HUES64 (cell line): ENCODE data around the gene CBFA2T3.

Experiments
- H3K27ac ChIP-seq: 2 replicates; pipeline ENCODE4 v1.7.0; 2013; ENCODE audit warnings: low read depth, low read length, inconsistent platforms
- H3K27me3 ChIP-seq: 2 replicates; pipeline ENCODE4 v1.6.1; 2013; ENCODE audit warnings: mild to moderate bottlenecking, low read length; ENCODE audit not compliant: insufficient read depth
- H3K36me3 ChIP-seq: 2 replicates; pipeline ENCODE4 v1.6.1; 2013; ENCODE audit warnings: mild to moderate bottlenecking, low read length; ENCODE audit not compliant: insufficient read depth
- H3K4me1 ChIP-seq: 2 replicates; pipeline ENCODE4 v1.6.1; 2013; ENCODE audit warnings: mild to moderate bottlenecking, low read length, moderate library complexity; ENCODE audit not compliant: insufficient read depth
- H3K4me3 ChIP-seq: 2 replicates; pipeline ENCODE4 v1.5.1; 2013; ENCODE audit warnings: mild to moderate bottlenecking, low read length, moderate library complexity
- H3K9ac ChIP-seq: 2 replicates; pipeline ENCODE4 v1.6.1; 2013; ENCODE audit warnings: mild to moderate bottlenecking, low read depth, low read length
- H3K9me3 ChIP-seq: 2 replicates; pipeline ENCODE4 v1.6.1; 2013; ENCODE audit warnings: low read depth, low read length; ENCODE audit not compliant: insufficient read depth
- WGBS: fragments of 150-250, 120-280 bp; methylation state at CpG from one replicate; pipeline ENCODE4 v1.1.7; 2013; ENCODE audit warnings: missing lambda C conversion rate; 5-methylcytosine and 5-hydroxymethylcytosine counted together

CBFA2T3 gene

DNA sequence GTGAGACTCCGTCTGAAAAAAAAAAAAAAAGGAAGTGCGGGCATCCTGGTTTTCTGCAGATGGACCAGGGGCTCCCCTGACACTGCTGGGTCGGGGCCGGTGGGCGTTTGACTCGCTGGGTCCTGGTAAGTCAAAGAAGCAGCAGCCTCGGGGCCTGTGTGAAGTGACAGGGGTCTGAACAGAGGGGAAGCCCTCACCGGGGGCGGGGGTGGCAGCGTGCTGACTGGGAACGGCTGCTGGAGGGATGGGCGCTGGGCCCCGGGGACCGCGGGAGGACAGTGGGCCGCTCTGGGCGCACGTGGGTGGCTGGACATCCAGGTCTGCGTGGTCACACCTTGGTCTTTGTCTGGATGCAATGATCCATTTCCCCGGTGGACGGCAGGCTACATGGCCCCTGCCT lies 128.4 kb downstream of the CBFA2T3 start:
- Histone ChIP-seq H3K27ac (no peak overlapping the region), H3K27me3 (no peaks in the 10 kb centered on the region), H3K4me3 (no peak overlapping the region), H3K36me3 (peaks cover 3% of the 10 kb centered on the region; the same call in 1 of the 2 replicates), H3K4me1 (no peaks in the 10 kb centered on the region), H3K9me3 (no peaks in the 10 kb centered on the region), H3K9ac (no peak overlapping the region)
- 92% methylated on average over 21 of the region's 21 CpGs for WGBS

DNA sequence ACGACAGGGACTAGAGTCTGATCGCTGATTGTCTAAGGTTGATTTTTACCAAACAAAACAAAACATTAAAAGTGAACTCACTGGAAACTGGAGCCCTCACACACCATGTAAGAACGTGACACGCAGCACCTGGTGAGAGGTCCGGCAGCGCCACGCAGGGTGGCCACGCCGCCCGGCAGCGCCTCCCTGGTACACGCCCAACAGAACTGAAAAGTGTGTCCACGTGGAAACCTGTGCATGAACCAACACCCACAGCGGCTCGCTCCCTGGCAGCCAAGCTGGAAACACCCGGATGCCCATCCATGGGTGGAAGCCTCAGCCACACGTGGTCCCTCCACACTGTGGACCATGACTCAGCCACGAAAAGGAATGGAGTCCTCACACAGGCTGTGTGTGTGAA lies 129.4 kb downstream of the CBFA2T3 start:
- Histone ChIP-seq H3K27me3 (no peaks in the 10 kb centered on the region), H3K27ac (no peak overlapping the region)
- WGBS, result 93% methylated on average over 18 of the region's 18 CpGs

DNA sequence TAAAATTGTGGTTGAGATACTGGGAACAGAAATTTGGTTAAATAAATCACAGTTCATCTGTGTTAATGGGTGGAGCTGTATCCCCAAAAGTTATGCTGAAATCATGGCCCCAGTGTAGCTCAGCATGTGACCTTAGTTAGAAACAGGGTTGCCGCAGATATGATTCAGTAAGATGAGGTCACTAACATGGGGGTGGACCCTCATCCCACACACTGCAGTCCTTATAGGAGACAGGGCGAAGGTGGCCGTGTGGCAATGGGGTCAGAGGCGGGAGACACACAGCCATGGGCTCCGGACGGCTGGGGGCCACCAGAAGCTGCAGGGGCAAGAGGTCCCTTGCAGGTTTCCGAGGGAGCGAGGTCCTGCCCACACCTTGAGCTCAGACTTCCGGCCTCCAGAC lies 130.9 kb downstream of the CBFA2T3 start:
- Histone ChIP-seq H3K4me3 (no peak overlapping the region), H3K27me3 (no peaks in the 10 kb centered on the region), H3K36me3 (peaks cover 3% of the 10 kb centered on the region; the same call in 1 of the 2 replicates), H3K4me1 (no peaks in the 10 kb centered on the region), H3K9me3 (no peaks in the 10 kb centered on the region), H3K27ac (no peak overlapping the region), H3K9ac (no peak overlapping the region)
- 96% methylated on average over 9 of the region's 9 CpGs for WGBS

More for the DNA sequence above, 129.4 kb downstream of the CBFA2T3 start:
- Histone ChIP-seq H3K36me3 (peaks cover 3% of the 10 kb centered on the region; the same call in 1 of the 2 replicates), H3K9ac (no peak overlapping the region), H3K4me3 (no peak overlapping the region), H3K9me3 (no peaks in the 10 kb centered on the region), H3K4me1 (no peaks in the 10 kb centered on the region)

DNA sequence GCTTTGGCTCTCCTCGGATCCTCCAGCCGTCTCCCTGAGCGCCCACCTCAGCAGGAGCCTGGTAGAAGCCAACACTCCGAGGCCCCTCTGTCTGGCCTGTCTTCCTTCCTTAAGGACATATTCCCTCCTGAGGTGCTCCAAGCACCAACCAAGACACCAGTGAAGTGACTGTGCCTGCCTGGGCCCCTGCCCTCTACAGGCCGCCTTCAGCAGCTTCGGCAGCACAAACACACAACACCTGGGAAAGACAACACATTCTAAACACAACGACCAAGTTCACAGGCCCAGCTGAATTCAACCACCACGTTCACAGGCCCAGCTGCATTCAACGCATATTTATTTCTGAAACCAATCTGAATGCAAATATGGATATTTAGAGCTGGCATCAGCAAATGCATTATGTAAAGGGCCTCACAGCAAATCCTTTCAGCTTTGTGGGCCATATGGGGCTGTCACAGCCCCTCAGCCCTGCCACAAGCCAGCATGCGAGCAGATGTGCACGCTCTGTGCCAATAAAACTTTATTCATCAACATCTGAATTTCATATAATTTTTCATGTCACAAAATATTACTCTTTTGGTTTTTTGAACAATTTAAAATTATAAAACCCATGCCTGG lies 132.5 kb downstream of the CBFA2T3 start:
- WGBS, result 82% methylated on average over 11 of the region's 11 CpGs
- Histone ChIP-seq H3K27ac (no peak overlapping the region), H3K4me3 (no peak overlapping the region), H3K27me3 (no peaks in the 10 kb centered on the region), H3K9me3 (no peaks in the 10 kb centered on the region), H3K4me1 (no peaks in the 10 kb centered on the region), H3K36me3 (peaks cover 10% of the 10 kb centered on the region), H3K9ac (no peak overlapping the region)

DNA sequence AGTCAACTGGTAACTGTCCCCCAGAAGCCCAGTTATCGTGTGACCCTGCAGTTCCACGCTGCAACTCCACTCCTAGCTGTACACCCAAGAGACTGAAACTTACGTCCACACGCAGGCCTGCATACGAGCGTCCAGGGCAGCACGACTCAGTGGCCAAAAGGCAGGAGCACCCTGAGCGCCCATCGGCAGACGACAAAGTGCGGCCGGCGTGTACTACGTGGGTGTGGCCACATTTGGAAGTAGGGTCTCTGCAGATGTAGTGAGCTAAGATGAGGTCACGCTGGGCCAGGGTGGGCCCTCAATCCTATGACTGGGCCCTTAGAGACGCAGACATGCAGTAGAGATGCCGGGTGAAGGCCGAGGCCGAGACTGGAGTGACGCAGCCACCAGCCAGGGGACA lies 133.8 kb downstream of the CBFA2T3 start:
- H3K4me3 ChIP-seq, result no peak overlapping the region
- no peaks in the 10 kb centered on the region for H3K9me3 ChIP-seq
- H3K9ac ChIP-seq, result no peak overlapping the region
- H3K27ac ChIP-seq, result no peak overlapping the region
- no peaks in the 10 kb centered on the region for H3K27me3 ChIP-seq
- H3K4me1 ChIP-seq, result no peaks in the 10 kb centered on the region
- H3K36me3 ChIP-seq, result peaks cover 13% of the 10 kb centered on the region
- WGBS, result 91% methylated on average over 20 of the region's 20 CpGs

DNA sequence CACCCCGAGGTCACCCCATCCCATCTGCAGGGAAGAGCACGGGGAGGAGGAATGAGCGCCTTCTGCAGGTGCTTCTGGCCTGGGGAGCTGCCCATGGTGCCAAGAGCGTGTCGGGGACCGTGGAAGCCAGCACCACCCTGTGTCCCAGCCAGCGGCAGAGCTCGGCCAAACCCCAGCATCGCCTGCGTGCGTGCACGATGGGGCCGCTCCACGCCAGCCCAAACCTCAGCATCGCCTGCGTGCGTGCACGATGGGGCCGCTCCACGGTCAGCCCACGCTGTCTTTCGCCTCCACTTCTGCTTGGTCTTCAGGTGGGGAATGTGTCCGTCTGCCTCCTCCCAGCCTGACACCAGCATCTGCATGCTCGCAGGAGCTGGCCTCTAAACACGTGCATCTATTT lies 134.2 kb downstream of the CBFA2T3 start:
- Histone ChIP-seq H3K36me3 (peaks cover 13% of the 10 kb centered on the region), H3K27me3 (no peaks in the 10 kb centered on the region), H3K27ac (no peak overlapping the region), H3K4me3 (no peak overlapping the region), H3K4me1 (no peaks in the 10 kb centered on the region), H3K9ac (no peak overlapping the region), H3K9me3 (no peaks in the 10 kb centered on the region)
- 94% methylated on average over 25 of the region's 25 CpGs for WGBS

DNA sequence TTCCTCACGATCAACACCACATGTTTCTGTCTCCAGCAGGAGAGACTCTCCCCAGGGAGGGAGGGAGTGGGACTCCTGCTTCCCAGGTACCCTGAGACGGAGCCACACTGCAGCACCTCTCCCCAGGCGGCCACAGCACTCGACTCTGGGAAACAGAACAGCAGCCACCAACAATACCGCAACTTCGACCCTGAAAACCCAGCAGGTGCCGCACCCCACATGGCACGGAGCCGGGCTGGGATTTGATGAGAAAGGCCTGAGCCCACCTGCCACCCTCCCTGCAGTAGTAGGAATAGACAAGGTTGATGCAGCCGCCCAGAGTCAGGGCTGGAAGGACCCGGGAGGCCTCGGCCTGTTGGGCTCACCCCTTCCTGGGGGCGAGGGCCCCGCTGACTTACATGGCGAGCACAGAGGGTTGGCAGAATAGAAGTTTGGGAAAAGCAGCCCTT lies 134.7 kb downstream of the CBFA2T3 start:
- peaks cover 13% of the 10 kb centered on the region for H3K36me3 ChIP-seq

DNA sequence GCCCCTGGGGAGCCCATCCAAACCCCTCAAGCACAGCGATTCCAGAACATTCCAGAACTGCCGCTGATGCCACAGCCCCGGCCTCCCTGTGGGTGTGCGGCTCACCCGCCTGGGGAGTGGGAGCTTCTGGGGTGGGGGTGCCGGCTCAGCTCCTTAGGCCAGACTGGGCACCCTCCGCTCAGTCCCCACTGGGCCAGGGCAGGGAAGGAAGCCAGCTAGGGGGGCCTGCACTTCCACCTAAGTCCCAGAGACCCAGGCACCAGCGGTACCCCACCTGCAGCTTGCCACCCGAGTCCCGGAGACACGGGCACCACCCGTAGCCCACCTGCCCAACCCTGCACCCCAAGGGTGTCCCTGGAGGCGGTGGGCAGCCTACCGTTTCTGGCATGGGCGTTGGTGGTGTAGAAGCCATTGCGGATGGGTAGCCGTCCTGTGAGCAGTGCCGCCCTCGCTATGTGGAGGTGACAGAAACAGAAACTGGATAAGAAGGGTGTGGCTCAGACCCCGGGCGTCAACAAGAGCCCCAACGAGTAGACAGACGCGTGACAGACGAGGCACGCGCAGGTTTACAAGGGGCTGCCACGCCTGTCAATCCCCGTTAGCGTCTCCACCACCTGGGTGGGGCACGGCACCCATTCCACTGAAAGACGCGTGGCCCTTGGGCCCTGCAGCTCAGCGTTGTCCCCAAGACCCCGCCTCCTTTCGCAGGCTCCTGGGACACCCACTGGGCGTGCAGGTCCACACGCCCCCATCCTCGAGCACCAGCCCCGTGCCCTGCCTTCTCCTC lies 135.3 kb downstream of the CBFA2T3 start:
- no peaks in the 10 kb centered on the region for H3K27me3 ChIP-seq
- H3K27ac ChIP-seq, result no peak overlapping the region
- H3K9me3 ChIP-seq, result no peaks in the 10 kb centered on the region
- peaks cover 13% of the 10 kb centered on the region for H3K36me3 ChIP-seq
- no peaks in the 10 kb centered on the region for H3K4me1 ChIP-seq
- no peak overlapping the region for H3K4me3 ChIP-seq
- 95% methylated on average over 40 of the region's 40 CpGs for WGBS
- no peak overlapping the region for H3K9ac ChIP-seq

More for the DNA sequence above, 134.7 kb downstream of the CBFA2T3 start:
- no peaks in the 10 kb centered on the region for H3K9me3 ChIP-seq
- no peak overlapping the region for H3K4me3 ChIP-seq
- 91% methylated on average over 15 of the region's 15 CpGs for WGBS
- H3K27me3 ChIP-seq, result no peaks in the 10 kb centered on the region
- no peaks in the 10 kb centered on the region for H3K4me1 ChIP-seq
- no peak overlapping the region for H3K9ac ChIP-seq
- no peak overlapping the region for H3K27ac ChIP-seq

DNA sequence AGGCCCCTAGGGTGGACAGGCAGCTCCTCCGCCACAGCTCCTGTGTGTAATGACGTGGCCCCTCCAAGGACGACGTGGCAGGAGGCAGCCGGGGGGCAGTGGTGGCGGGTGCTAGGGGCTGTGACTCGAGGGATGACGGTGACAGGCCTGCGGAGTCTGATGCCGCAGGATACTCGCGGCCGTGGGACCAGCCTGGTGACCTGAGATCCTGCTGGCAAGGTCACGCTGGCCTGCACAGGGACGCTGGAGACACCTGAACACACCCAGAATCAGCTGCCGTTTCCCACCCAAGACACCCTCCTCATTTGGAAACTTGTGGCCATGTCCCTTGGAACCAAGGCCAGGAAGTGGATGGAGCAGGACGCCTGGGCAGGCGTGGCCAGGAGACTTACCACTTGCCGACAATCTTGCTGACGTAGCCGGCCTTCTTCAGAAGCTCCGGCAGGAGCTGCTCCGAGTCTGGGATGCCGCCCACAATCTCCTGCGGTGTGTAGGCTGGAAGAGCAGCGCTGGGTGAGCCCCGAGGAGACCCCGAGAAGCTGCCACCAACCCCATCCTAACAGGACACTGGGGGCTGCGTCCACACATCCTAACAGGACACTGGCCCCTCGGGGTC lies 136.3 kb downstream of the CBFA2T3 start:
- Histone ChIP-seq H3K4me3 (no peak overlapping the region), H3K36me3 (peaks cover 13% of the 10 kb centered on the region), H3K9ac (no peak overlapping the region), H3K9me3 (no peaks in the 10 kb centered on the region), H3K4me1 (no peaks in the 10 kb centered on the region), H3K27ac (no peak overlapping the region), H3K27me3 (no peaks in the 10 kb centered on the region)
- WGBS, result 94% methylated on average over 30 of the region's 30 CpGs

DNA sequence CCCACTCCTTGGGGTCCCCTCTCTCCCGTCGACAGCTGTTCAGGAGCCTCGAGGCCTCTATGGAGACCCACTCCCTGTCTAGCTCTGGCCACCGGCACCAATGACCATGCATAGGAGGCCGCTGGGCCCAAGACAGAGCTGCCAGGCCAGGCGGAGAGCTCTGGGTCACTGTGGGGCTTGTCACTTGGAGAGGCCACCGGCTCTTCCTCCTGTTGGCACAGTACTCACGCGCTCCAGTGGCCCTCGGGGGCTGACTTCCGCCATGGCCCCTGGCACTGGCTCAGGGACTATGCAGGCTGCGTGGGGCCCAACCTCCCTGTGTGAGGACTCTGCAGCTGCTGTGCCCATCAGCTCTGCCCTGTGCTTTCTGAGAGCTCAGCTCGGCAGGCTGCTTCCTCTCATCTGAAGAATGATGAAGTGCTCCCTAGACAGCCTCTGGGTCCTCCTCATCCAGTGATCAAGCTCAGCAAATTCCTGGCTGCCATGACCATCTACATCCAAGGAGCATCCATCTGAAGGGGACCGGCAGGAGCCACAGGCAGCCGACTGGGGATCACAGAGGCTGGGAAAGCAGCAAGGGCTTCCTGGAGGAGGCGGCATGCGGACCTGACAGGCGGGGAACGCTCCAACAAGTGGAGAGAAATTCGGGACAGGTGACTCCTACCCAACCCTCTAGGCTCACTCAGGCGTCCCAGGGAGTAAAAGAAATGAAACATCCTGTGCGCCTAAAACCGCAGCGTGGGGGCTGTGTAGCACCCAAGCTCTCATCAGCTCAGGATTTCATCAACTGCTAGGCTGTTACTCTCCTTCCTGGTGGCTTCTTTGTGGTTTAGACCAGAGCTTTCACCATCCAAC lies 137.0 kb downstream of the CBFA2T3 start:
- Histone ChIP-seq H3K27ac (no peak overlapping the region), H3K27me3 (no peaks in the 10 kb centered on the region), H3K9me3 (no peaks in the 10 kb centered on the region), H3K36me3 (peaks cover 19% of the 10 kb centered on the region), H3K4me1 (no peaks in the 10 kb centered on the region), H3K9ac (no peak overlapping the region), H3K4me3 (no peak overlapping the region)
- WGBS, result 95% methylated on average over 24 of the region's 24 CpGs
